IMR-90 (cell line): Measurements from ENCODE around the gene CFAP298. TPM values are rescaled to one million over a fixed set of nuclear protein-coding genes. Genes with fewer than 3 reads are reported as not detected.

ENCODE experiments used
- ATAC-seq: fragments of 200-7000 bp; cut with Tn5 transposase; 2 replicates; pipeline ENCODE4 v1.9.1; 2020; ENCODE audit warnings: low read depth, mild to moderate bottlenecking, moderate library complexity
- BruUV-seq: library from RNA; stranded (reverse); fragments of 400-500 nt; replicated peaks from 2 replicates; lab custom pipeline; 2021; lab: Mats Ljungman, UMichigan
- CTCF ChIA-PET: fragments of 300-600 bp; formaldehyde crosslinking; extraction: SDS; loops from one replicate; lab custom pipeline; 2021; ENCODE audit warnings: antibody characterized with exemption; lab: Yijun Ruan, JAX
- POLR2A ChIA-PET: fragments of 300-600 bp; sonication (Branson Sonifier 250); formaldehyde crosslinking; loops from one replicate; lab custom pipeline; 2022; ENCODE audit warnings: antibody characterized with exemption; ENCODE audit not compliant: unreplicated experiment; lab: Charles Lee
- DNase-seq: peaks from one replicate; pipeline ENCODE4 v3.0.0; 2013
- H2AFZ ChIP-seq: replicated peaks from 2 replicates; pipeline ENCODE3; 2013; ENCODE audit warnings: low read length, mild to moderate bottlenecking; ENCODE audit not compliant: poor library complexity
- H2AK5ac ChIP-seq: 2 replicates; pipeline ENCODE4 v1.6.1; 2013; ENCODE audit warnings: low read depth, low read length, inconsistent platforms
- H2AK9ac ChIP-seq: replicated peaks from 2 replicates; pipeline ENCODE3; 2013; ENCODE audit warnings: mild to moderate bottlenecking, low read depth, low read length, moderate library complexity; ENCODE audit not compliant: poor library complexity
- H2BK120ac ChIP-seq: 2 replicates; pipeline ENCODE4 v1.6.1; 2013; ENCODE audit warnings: low read depth, low read length, inconsistent platforms
- H2BK15ac ChIP-seq: 3 replicates; pipeline ENCODE4 v1.6.1; 2013; ENCODE audit warnings: low read depth, low read length, inconsistent platforms
- H2BK20ac ChIP-seq: 2 replicates; pipeline ENCODE4 v1.6.1; 2013; ENCODE audit warnings: low read depth, mild to moderate bottlenecking, inconsistent platforms, low read length, moderate library complexity
- H2BK5ac ChIP-seq: 2 replicates; pipeline ENCODE4 v1.6.1; 2013; ENCODE audit warnings: mild to moderate bottlenecking, low read depth, low read length, inconsistent platforms; ENCODE audit not compliant: poor library complexity, severe bottlenecking
- H3K14ac ChIP-seq: replicated peaks from 2 replicates; pipeline ENCODE4 v1.6.1; 2013; ENCODE audit warnings: low read depth, low read length, inconsistent platforms
- H3K18ac ChIP-seq: 2 replicates; pipeline ENCODE4 v1.6.1; 2013; ENCODE audit warnings: low read depth, low read length, control low read depth
- H3K23ac ChIP-seq: 2 replicates; pipeline ENCODE4 v1.6.1; 2013; ENCODE audit warnings: low read depth, low read length, inconsistent platforms
- H3K27ac ChIP-seq: 2 replicates; pipeline ENCODE4 v1.5.1; 2013; ENCODE audit warnings: mild to moderate bottlenecking, control low read depth, low read length; ENCODE audit not compliant: insufficient read depth
- H3K27me3 ChIP-seq: 2 replicates; pipeline ENCODE4 v1.6.1; 2013; ENCODE audit warnings: low read length; ENCODE audit not compliant: control insufficient read depth, insufficient read depth
- H3K36me3 ChIP-seq: 2 replicates; pipeline ENCODE4 v1.6.1; 2013; ENCODE audit warnings: low read length, mixed read lengths; ENCODE audit not compliant: control insufficient read depth, insufficient read depth
- H3K4ac ChIP-seq: 2 replicates; pipeline ENCODE4 v1.6.1; 2013; ENCODE audit warnings: low read depth, low read length, inconsistent platforms
- H3K4me1 ChIP-seq: 2 replicates; pipeline ENCODE4 v1.6.1; 2013; ENCODE audit warnings: low read length, mixed read lengths; ENCODE audit not compliant: control insufficient read depth, insufficient read depth
- H3K4me2 ChIP-seq: 2 replicates; pipeline ENCODE4 v1.6.1; 2013; ENCODE audit warnings: low read depth, mild to moderate bottlenecking, control low read depth, low read length, moderate library complexity
- H3K4me3 ChIP-seq: 2 replicates; pipeline ENCODE4 v1.5.1; 2013; ENCODE audit warnings: low read depth, mild to moderate bottlenecking, control low read depth, low read length, moderate library complexity; ENCODE audit not compliant: insufficient read depth
- H3K56ac ChIP-seq: 2 replicates; pipeline ENCODE4 v1.6.1; 2013; ENCODE audit warnings: low read length, inconsistent platforms; ENCODE audit not compliant: insufficient read depth; ENCODE audit errors: extremely low read depth
- H3K79me1 ChIP-seq, 2 experiments: 2 replicates each; pipeline ENCODE4 v1.6.1; 2013; ENCODE audit warnings: low read length in 2 of 2, inconsistent platforms in 1 of 2, low read depth in 1 of 2
- H3K9ac ChIP-seq: 2 replicates; pipeline ENCODE4 v1.6.1; 2013; ENCODE audit warnings: low read depth, low read length, control low read depth
- H3K9me1 ChIP-seq: 2 replicates; pipeline ENCODE4 v1.6.1; 2013; ENCODE audit warnings: low read length, inconsistent platforms; ENCODE audit not compliant: insufficient read depth
- H3K9me3 ChIP-seq: 2 replicates; pipeline ENCODE4 v1.6.1; 2013; ENCODE audit warnings: low read length; ENCODE audit not compliant: control insufficient read depth, insufficient read depth
- H4K20me1 ChIP-seq: 2 replicates; pipeline ENCODE4 v1.6.1; 2013; ENCODE audit warnings: low read length, inconsistent platforms; ENCODE audit not compliant: insufficient read depth
- H4K5ac ChIP-seq: 2 replicates; pipeline ENCODE4 v1.6.1; 2013; ENCODE audit warnings: mild to moderate bottlenecking, low read depth, low read length, control low read depth
- H4K8ac ChIP-seq, 2 experiments: 2 replicates each; pipeline ENCODE4 v1.6.1; 2013; ENCODE audit warnings: low read depth in 2 of 2, low read length in 2 of 2, control low read depth in 1 of 2, inconsistent platforms in 1 of 2
- H4K91ac ChIP-seq: 2 replicates; pipeline ENCODE4 v1.6.1; 2013; ENCODE audit warnings: low read depth, low read length, inconsistent platforms; ENCODE audit not compliant: insufficient read depth
- BHLHE40 ChIP-seq: fragments of 150-350 bp; IDR thresholded peaks from 2 replicates; pipeline ENCODE4 v1.6.1; 2016; ENCODE audit warnings: mild to moderate bottlenecking, low read depth, low read length
- CEBPB ChIP-seq: IDR thresholded peaks from 2 replicates; pipeline ENCODE4 v1.6.1; 2012; ENCODE audit warnings: low read depth, low read length, improper control_type of control experiment
- CHD1 ChIP-seq: IDR thresholded peaks from 2 replicates; pipeline ENCODE4 v1.6.1; 2012; ENCODE audit warnings: low read depth, low read length, improper control_type of control experiment
- CTCF ChIP-seq: conservative IDR thresholded peaks from 2 replicates; pipeline ENCODE4 v1.5.1; 2012; ENCODE audit warnings: mild to moderate bottlenecking, low read depth, low read length, improper control_type of control experiment
- FOS ChIP-seq: fragments of 150-350 bp; IDR thresholded peaks from 2 replicates; pipeline ENCODE4 v1.6.1; 2016; ENCODE audit warnings: low read depth, low read length
- MAFK ChIP-seq: IDR thresholded peaks from 2 replicates; pipeline ENCODE4 v1.6.1; 2012; ENCODE audit warnings: low read depth, low read length, improper control_type of control experiment
- MAZ ChIP-seq: IDR thresholded peaks from 2 replicates; pipeline ENCODE4 v1.6.1; 2012; ENCODE audit warnings: low read depth, mild to moderate bottlenecking, low read length, improper control_type of control experiment, moderate library complexity, borderline replicate concordance
- MXI1 ChIP-seq: IDR thresholded peaks from 2 replicates; pipeline ENCODE4 v1.6.1; 2012; ENCODE audit warnings: low read depth, mild to moderate bottlenecking, low read length, moderate library complexity, borderline replicate concordance
- NFE2L2 ChIP-seq: fragments of 150-350 bp; IDR thresholded peaks from 2 replicates; pipeline ENCODE4 v1.6.1; 2016; ENCODE audit warnings: low read depth, mild to moderate bottlenecking, low read length
- POLR2A ChIP-seq: IDR thresholded peaks from 2 replicates; pipeline ENCODE4 v1.6.1; 2012; ENCODE audit warnings: mild to moderate bottlenecking, low read depth, low read length
- RAD21 ChIP-seq: IDR thresholded peaks from 2 replicates; pipeline ENCODE4 v1.6.1; 2012; ENCODE audit warnings: low read length, improper control_type of control experiment
- RCOR1 ChIP-seq: IDR thresholded peaks from 2 replicates; pipeline ENCODE4 v1.6.1; 2012; ENCODE audit warnings: mild to moderate bottlenecking, low read length, improper control_type of control experiment; ENCODE audit not compliant: insufficient replicate concordance
- RFX5 ChIP-seq: IDR thresholded peaks from 2 replicates; pipeline ENCODE4 v1.8.0; 2012; ENCODE audit warnings: low read depth, mild to moderate bottlenecking, low read length, moderate library complexity
- SMC3 ChIP-seq: fragments of 150-350 bp; IDR thresholded peaks from 2 replicates; pipeline ENCODE4 v1.6.1; 2016; ENCODE audit warnings: low read depth, mild to moderate bottlenecking, antibody characterized with exemption, low read length, moderate library complexity
- USF2 ChIP-seq: fragments of 150-350 bp; IDR thresholded peaks from 2 replicates; pipeline ENCODE4 v1.6.1; 2017; ENCODE audit warnings: mild to moderate bottlenecking, antibody characterized with exemption, low read length, low read depth
- WGBS, 2 experiments: methylation state at CpG; one replicate each; pipeline versions ENCODE4 v1.1.5 to v1.1.7; 2013; ENCODE audit warnings: missing lambda C conversion rate in 2 of 2; ENCODE audit not compliant: insufficient read length in 1 of 2; ENCODE audit errors: extremely low coverage in 2 of 2; 5-methylcytosine and 5-hydroxymethylcytosine counted together
- dilution Hi-C: fragments of 300-500 bp; cut with HindIII; formaldehyde crosslinking; loops from one replicate; pipeline ENCODE4 v1.14.3; 2018; ENCODE audit warnings: low sequenced_read_pairs; ENCODE audit not compliant: unreplicated experiment
- in situ Hi-C: fragments of 300-500 bp; cut with MboI; formaldehyde crosslinking; loops from 3 replicates; pipeline ENCODE4 v1.14.3; 2019; ENCODE audit warnings: low sequenced_read_pairs, inconsistent platforms, mixed read lengths
- intact Hi-C: fragments of 100-400 bp; cut with micrococcal nuclease; formaldehyde crosslinking; loops from 2 replicates; pipeline ENCODE4 v1.10.0; 2022
- polyA plus RNA-seq, 3 experiments: library from polyadenylated mRNA; depleted of rRNA; stranded (reverse); fragments of >200 nt; gene quantifications; 2 replicates each; pipeline ENCODE4 v1.2.3, GENCODE V29; 2012; ENCODE audit warnings: low replicate concordance in 1 of 3
- total RNA-seq: library from RNA; depleted of rRNA; stranded (reverse); fragments of >200 nt; gene quantifications from 2 replicates; pipeline ENCODE4 v1.2.3, GENCODE V29; 2012
- TF ChIP-seq, protein P1 (sequence below): fragments of 150-350 bp; IDR thresholded peaks from 2 replicates; pipeline ENCODE4 v1.6.1; 2016; ENCODE audit warnings: low read depth, mild to moderate bottlenecking, low read length, moderate library complexity, borderline replicate concordance

CFAP298 gene
- total and polyA plus RNA-seq, 2 of the 4 experiments (the other 2 are of a cell fraction), result 8.1 to 25.7 TPM

DNA sequence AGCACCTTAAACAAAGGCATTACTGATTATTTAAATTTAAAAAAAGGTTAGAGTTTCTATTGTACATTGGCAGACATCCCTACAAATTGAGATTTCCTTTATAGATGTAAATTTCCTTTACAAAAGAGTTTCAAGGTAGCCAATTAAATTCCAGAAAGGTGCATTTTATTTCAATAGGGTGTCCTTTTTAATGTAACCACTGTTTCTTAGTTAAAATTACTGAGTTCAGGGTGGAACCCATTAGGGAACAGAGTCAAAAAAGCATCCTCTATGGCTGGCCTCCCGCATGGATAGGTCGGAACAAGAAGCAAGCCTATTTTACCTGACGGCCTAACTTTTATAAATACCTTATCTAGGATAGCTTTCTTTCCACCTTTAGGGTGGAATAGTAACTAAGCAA, 51.3 kb downstream of the CFAP298 start:
- Histone ChIP-seq H3K56ac (no peak overlapping the region), H2BK15ac (no peak overlapping the region), H3K14ac (no peak overlapping the region), H3K79me1 (no peaks in the 10 kb centered on the region), H3K4ac (no peak overlapping the region), H3K27me3 (no peaks in the 10 kb centered on the region), H4K91ac (no peak overlapping the region), H2AFZ (no peak overlapping the region), H2AK9ac (no peak overlapping the region), H3K9me1 (no peaks in the 10 kb centered on the region), H2BK120ac (no peak overlapping the region), H2BK20ac (no peak overlapping the region), H4K20me1 (no peaks in the 10 kb centered on the region), H2AK5ac (no peak overlapping the region), H4K8ac (no peak overlapping the region), H3K9ac (no peak overlapping the region), H3K27ac (no peak overlapping the region), H2BK5ac (no peak overlapping the region), H3K18ac (no peak overlapping the region), H3K23ac (no peak overlapping the region), H3K36me3 (no peaks in the 10 kb centered on the region), H3K4me1 (no peaks in the 10 kb centered on the region), H3K9me3 (no peaks in the 10 kb centered on the region; the same call in 1 of the 2 replicates), H3K4me2 (no peak overlapping the region), H3K4me3 (no peak overlapping the region), H4K5ac (no peak overlapping the region)
- no peak for DNase-seq
- no peak for ATAC-seq
- intact Hi-C loops (loop anchor here (5.0 kb wide), 1 partner anchor 39 kb away; no protein-coding TSS in a partner anchor), dilution Hi-C loops (no loop called here), in situ Hi-C loops (no loop called here)
- BruUV-seq, result no TSS peak
- WGBS, 2 experiments, result no CpG with 5 or more reads among the region's 3 CpGs
- POLR2A ChIA-PET, result no interaction called here
- CTCF ChIA-PET, result interaction anchor here (0.6 to 1.2 kb wide), 3 partner anchors 38 to 157 kb away, joined by 3 read pairs; no protein-coding TSS in a partner anchor
- TF ChIP-seq, protein P1, sequence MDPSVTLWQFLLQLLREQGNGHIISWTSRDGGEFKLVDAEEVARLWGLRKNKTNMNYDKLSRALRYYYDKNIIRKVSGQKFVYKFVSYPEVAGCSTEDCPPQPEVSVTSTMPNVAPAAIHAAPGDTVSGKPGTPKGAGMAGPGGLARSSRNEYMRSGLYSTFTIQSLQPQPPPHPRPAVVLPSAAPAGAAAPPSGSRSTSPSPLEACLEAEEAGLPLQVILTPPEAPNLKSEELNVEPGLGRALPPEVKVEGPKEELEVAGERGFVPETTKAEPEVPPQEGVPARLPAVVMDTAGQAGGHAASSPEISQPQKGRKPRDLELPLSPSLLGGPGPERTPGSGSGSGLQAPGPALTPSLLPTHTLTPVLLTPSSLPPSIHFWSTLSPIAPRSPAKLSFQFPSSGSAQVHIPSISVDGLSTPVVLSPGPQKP, result no peak
- TF ChIP-seq POLR2A (no peak), MAZ (no peak), CTCF (no peak), RCOR1 (no peak), CEBPB (no peak), CHD1 (no peak), NFE2L2 (no peak), RFX5 (no peak), RAD21 (no peak), BHLHE40 (no peak), SMC3 (no peak), MAFK (no peak), FOS (no peak), USF2 (no peak), MXI1 (no peak)
